ENCODE measurements around the gene HADHA. TPM values are rescaled to one million over a fixed set of nuclear protein-coding genes. Genes with fewer than 3 reads are reported as not detected.

Gene HADHA
- total and polyA plus RNA-seq, 2 donors (not counting 3 experiments of a cell fraction or from before 2014, with no cell fraction given): 79.4 to 158 TPM

DNA sequence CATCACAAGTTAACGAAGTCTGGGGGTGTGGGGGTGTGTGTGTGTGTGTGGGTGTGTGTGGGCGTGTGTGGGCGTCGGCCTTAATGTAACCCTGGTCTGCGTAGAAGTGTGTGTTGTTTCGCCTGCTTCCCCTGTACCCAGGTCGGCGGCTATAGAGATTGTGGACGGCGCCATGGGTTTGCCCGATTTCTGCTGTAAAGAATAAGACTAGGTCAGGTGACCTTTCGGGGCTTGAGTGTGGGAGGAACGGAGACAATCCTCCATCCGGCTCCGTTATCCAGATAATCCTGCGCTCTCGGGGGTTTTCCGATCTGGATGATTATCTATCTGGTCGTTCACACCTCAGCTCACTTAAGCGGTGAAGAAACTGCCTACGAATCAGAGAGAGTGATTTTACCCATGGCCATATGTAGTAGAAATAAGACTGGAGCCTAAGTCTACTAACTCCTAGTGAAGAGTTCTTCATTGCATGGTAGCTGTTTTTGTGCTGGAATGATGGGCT is 850 bp upstream of the HADHA start:
- DNase-seq (ENCODE audit: low read depth, low spot score) (no peak), FAIRE-seq (no peak)
- Histone ChIP-seq H2AFZ (ENCODE audit: low read depth, low read length) (peak overlapping the region; percentile 89), H3K79me2 (ENCODE audit: control insufficient read depth, insufficient read depth, low read length) (peaks cover 92% of the 10 kb centered on the region), H4K20me1 (replicated peaks; ENCODE audit: control insufficient read depth, extremely low read depth, insufficient read depth, low read length) (peaks cover 4% of the 10 kb centered on the region), H3K9me1 (replicated peaks; ENCODE audit: control insufficient read depth, extremely low read depth, insufficient read depth, low read length) (no peaks in the 10 kb centered on the region), H3K27ac (ENCODE audit: insufficient read depth, low read depth, low read length) (peak overlapping the region; percentile 94), H3K4me3 (replicated peaks in 1 of 3; ENCODE audit: insufficient read depth in 1 of 3, low read depth in 1 of 3, low read length in 3 of 3) (peak overlapping the region; percentile 80 to 92 (median 85)), H3K36me3 (ENCODE audit: control insufficient read depth in 2 of 2, extremely low read depth in 1 of 2, insufficient read depth in 2 of 2, low read length in 2 of 2) (no peaks in the 10 kb centered on the region), H3K9me3 (replicated peaks; ENCODE audit: control insufficient read depth, insufficient read depth, low read length) (no peaks in the 10 kb centered on the region), H3K27me3 (ENCODE audit: control insufficient read depth in 2 of 2, insufficient read depth in 2 of 2, low read length in 2 of 2) (no peaks in the 10 kb centered on the region), H3K9ac (replicated peaks; ENCODE audit: extremely low read depth, insufficient read depth, low read length) (peak overlapping the region; percentile 96), H3K4me2 (ENCODE audit: insufficient read depth, low read length) (peak overlapping the region; percentile 93), H3K4me1 (ENCODE audit: control insufficient read depth, extremely low read depth, insufficient read depth, low read length) (peaks cover 19% of the 10 kb centered on the region)
- dilution Hi-C loops (cut with MboI; ENCODE audit: extremely low pct_ligation_motif_present, low sequenced_read_pairs): no loop called here
- POLR2A ChIA-PET: interaction anchor here (0.7 kb wide), 2 partner anchors 19 to 68 kb away, joined by 3 to 5 read pairs; no protein-coding TSS in a partner anchor
- BruUV-seq (replicated peaks): TSS peak; percentile 38
- TF ChIP-seq EZH2 (IDR thresholded peaks at IDR 0.05; ENCODE audit: borderline replicate concordance, low read depth, low read length, severe bottlenecking) (no peak), JUN (IDR thresholded peaks at IDR 0.05; ENCODE audit: borderline replicate concordance, insufficient read depth, insufficient read length, low read depth) (no peak), POLR2A (IDR thresholded peaks at IDR 0.05; ENCODE audit: low read depth, low read length) (no peak), POLR2AphosphoS5 (IDR thresholded peaks at IDR 0.05; ENCODE audit: insufficient read depth, low read depth, low read length) (no peak), FOS (IDR thresholded peaks at IDR 0.05; ENCODE audit: borderline replicate concordance, insufficient read depth, low read length) (no peak), MYC (IDR thresholded peaks at IDR 0.05; ENCODE audit: low read depth, low read length) (no peak), GATA2 (IDR thresholded peaks at IDR 0.05; ENCODE audit: insufficient read depth, insufficient read length, low read depth, low read length) (no peak)
- TF ChIP-seq, protein P1, sequence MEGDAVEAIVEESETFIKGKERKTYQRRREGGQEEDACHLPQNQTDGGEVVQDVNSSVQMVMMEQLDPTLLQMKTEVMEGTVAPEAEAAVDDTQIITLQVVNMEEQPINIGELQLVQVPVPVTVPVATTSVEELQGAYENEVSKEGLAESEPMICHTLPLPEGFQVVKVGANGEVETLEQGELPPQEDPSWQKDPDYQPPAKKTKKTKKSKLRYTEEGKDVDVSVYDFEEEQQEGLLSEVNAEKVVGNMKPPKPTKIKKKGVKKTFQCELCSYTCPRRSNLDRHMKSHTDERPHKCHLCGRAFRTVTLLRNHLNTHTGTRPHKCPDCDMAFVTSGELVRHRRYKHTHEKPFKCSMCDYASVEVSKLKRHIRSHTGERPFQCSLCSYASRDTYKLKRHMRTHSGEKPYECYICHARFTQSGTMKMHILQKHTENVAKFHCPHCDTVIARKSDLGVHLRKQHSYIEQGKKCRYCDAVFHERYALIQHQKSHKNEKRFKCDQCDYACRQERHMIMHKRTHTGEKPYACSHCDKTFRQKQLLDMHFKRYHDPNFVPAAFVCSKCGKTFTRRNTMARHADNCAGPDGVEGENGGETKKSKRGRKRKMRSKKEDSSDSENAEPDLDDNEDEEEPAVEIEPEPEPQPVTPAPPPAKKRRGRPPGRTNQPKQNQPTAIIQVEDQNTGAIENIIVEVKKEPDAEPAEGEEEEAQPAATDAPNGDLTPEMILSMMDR (IDR thresholded peaks at IDR 0.05; ENCODE audit: extremely low read depth in 1 of 2, insufficient read depth in 1 of 2, low read depth in 1 of 2, low read length in 2 of 2): no peak
- TF ChIP-seq, protein P2, sequence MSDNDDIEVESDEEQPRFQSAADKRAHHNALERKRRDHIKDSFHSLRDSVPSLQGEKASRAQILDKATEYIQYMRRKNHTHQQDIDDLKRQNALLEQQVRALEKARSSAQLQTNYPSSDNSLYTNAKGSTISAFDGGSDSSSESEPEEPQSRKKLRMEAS (IDR thresholded peaks at IDR 0.05; ENCODE audit: insufficient read depth, insufficient read length): no peak
- CTCF ChIA-PET: interaction anchor here (1.0 to 2.2 kb wide), 4 partner anchors 8 to 32 kb away, joined by 3 to 7 read pairs (median 4); no protein-coding TSS in a partner anchor
- intact Hi-C loops (cut with micrococcal nuclease): no loop called here
